GDM1 (cell line): ENCODE results near the gene CHST13.
"Not testable (repeated sequence)": the region's sequence is repeated elsewhere in the genome, so short reads cannot be mapped to it uniquely, and the experiment has no call there.

Experiments used
- DNase-seq: peaks from one replicate; lab custom pipeline; 2025; lab: John Stamatoyannopoulos, UW

The CHST13 gene

DNA sequence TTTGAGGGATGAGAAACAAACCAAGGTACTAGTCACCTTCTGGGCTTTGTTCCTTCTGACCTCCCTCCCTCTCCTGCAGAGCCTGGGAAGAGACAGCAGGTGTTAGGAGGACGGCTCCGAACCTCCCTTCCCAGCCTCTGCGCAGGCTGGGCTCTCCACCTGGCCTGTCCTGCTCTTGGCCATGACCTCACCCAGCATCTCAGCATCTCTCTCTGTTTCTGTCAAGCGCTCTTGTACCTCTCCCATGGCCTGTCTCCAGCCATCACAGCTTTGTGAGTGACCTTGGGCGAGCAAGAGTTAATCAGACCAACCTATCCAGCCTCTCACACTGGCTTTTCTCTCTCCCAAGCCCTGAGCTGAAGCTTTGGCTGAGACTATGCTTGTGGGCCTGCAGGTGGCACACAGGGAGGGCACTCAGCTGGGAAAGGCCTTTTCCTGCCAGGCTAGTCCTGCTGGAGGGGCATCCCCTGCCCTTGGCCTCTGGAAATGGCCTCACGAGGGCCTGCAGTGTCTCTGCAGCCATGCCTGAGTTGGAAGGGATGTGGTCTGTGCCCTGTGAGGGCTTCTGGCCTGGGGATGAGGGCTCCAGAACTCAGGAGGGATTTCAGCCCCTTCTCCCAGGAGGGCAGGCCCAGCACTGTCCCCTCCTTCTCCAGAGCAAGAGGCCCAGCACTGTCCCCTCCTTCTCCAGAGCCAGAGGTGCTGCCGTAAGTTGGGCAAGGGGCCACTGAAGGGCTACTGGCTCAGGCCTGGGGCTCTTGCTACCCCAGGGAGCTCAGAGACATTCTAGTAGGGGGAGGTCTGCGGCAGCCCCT lies 2.1 kb downstream of the CHST13 start:
- DNase-seq = no peak

DNA sequence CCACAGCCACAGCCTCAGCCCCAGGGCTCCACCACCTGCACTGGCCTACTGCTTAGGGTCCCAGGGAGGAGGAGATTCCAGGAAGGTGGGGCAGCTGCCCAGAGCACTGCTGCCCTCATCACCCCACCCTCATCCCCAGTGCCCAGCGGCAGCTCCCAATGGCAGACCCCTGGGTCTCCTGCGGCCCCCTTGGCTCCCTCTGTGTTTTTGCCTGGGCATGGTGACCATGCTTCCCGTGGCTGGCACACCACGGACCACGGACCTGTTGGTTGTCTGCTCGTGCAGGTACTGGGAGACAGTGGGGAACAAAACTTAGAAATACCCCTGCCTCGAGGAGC lies 2.7 kb downstream of the CHST13 start:
- DNase-seq = no peak

DNA sequence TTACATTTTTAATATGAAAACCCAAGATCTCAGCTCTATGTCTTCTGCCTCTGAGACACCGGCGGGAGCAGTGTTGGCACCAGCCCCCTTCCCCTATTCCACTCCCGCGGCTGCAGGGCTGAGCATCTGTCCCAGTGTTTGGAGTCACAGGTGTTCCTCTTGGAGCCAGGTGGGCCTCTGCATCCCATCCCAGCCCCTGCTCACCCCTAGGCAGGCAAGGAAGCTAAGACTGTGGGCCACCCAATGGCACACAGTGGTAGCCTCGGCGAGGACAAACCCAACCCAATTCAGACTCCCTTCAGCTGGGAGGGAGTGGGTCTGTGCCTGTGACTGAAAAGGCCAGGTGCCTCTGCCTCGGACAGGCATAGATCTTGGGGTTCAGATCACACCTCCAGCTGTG lies 3.1 kb downstream of the CHST13 start:
- no peak for DNase-seq

DNA sequence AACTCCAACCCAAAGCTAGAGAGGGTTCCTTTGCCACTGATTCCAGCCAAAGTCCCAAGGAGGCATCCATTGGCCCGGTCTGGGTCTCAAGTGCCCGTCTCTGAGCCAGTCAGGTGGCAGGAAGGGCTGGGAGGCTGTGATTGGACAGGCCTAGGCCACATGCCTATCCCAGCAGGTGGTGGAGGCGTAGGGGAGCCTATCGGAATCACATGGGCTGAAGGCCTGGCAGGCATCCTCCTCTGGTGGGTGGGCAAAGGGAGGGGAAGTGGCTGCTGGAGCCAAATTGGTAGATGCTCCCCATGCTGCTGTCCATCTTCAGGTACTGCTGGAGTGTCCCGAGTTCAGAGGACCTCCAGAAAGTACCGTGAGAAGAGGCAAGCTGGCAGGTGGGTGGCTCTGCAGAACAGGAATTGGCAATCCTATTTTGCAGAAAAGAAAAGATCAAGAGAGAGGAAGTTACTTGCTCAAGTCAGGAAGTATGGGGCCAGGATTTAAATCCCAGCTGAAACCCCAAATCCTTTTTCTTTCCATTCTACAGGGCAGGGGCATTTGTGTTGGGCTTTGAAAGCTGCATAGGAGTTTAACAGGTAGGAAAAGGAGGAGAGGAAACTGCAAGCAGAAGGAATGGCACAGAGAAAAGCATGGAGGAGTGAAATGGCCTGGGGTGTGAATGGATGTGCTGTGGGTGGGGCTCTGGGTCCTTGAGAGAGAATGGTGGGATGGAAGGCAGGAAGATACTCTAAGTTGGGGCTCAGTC lies 3.7 kb downstream of the CHST13 start:
- no peak for DNase-seq

DNA sequence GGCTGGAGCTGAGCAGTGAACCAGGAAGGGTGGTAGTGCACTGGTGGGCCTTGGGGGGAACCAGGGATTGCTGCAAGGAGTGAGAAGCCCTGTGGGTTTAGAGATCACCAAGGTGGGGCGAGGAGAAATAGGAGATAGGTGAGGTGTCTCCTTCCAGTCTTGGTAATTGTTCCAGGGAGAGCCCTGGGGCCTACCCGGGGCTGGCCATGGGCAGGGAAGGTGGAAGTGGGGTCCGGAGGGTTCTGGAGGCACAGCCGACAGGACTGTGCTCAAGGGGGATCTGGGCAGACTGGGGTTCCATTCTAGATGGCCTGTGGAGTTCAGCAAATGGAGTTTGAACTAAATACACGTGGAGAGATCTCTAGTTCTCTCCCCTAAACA lies 4.5 kb downstream of the CHST13 start:
- DNase-seq = no peak

DNA sequence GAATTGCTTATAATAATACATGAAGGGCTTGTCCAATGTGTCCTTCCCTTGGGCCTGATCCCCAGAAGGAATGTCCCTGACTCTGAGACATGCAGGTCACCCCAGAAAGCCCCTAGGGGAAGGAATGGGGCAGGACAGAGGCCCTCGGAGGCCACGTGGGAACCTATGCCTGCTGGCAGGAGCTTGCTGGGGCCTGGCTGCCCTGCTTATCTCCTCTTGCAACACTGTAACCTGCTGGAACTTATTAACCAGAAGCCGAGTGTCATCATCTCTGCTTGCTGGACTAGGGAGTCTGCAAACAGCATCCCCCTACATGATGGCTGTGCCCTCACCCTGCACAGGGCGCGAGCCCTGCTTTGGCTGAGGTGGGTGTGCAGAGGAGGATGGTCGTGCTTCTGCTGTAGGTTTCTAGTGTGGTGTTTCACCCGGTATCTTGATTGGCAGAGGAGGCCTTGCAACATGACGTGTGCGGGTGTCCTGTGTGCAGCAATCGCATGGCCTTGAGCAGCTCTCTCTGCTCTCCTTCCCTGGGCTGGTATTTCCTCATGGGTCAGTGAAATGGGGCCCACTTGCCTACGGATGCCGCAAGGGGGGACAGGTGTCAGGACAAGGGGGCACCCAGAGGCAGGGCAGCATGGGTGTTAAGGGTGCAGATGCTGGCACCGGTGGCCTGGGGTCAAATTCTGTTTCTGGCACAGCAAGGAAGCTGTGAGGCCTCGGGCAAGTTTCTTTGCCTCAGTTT lies 5.0 kb downstream of the CHST13 start:
- DNase-seq = no peak

DNA sequence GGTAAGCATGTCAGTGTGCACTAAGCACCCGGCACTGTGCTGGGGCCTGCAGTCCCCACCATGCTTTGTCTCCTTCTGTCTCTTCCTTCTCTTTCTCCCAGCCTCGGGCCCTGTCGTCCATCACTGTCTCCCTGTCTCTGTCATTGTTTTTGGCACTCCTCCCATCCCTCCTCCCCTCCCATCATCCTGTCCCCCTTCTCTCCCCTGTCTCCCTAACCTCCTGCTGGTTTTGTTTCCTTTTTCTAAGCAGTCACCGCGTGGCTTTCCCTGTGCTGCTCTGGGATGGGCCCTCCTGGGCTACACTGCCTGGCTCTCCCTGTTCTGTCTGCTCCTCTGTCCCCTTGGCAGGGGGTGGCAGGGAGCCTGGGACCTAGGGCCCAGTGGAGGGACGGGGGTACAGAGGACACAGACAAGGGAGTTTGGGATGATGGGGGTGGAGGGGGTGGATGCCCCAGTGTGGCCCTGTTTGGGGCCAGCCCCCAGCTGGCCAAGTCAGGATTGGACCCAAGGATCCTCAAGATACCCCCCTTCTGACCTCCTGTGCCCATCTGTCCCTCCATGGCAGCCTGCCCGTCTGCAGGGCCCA lies 5.7 kb downstream of the CHST13 start:
- no peak for DNase-seq

DNA sequence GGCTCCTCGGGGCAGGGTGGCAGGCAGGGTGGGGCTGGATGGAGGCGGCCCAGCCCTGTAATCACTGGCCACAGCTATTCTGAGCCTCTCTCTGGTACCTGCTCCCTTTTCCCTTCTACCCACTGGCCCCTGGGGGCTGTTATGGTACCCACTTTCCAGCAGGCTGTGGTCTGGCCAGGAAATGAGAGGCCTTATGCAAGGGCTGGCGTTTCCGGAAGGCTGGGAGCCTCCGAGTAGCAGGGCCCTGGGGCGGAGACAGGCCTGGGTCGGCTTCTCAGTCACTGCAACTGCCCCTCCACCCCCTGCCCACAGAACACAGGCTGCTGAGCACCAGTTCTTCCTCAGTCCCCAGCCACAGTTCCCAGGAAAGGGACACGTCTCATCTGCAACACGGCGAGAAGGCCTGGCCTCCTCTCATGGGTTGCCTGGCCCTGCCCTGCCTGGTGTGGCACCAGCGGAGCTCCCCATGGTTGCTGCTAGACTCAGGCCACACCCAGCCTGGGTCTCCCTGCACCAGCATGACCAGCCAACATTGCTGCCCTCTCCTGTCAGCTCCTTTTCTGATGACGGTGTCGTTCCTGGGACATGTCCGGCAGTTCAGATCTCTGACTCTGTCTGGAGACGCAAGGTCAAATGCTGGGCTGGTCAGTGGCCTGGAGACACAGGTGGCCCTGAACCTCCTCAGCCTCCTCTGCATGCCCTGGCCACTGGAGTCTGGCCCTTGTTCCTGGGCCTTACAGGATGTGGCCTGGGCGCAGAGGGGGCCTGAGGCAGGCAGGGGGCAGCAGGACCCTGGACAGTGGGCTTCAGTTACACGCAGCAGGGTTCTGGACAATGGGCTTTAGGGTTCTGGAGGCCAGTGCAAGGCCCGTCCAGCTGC lies 6.5 kb downstream of the CHST13 start:
- peak; percentile 97 for DNase-seq

DNA sequence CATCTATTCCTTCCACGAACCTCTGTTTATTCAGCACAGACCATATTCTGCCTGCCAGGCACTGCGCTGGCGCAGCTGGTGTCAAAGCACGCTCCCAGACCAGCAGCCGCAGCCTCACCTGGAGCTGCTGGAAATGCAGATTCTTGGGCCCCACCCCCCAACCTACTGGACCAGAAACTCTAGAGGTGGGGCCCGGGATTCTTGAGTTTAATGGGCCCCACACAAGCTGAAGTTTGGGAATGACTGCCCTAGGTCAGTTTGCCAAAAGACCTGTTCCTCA lies 7.0 kb downstream of the CHST13 start:
- no peak for DNase-seq

DNA sequence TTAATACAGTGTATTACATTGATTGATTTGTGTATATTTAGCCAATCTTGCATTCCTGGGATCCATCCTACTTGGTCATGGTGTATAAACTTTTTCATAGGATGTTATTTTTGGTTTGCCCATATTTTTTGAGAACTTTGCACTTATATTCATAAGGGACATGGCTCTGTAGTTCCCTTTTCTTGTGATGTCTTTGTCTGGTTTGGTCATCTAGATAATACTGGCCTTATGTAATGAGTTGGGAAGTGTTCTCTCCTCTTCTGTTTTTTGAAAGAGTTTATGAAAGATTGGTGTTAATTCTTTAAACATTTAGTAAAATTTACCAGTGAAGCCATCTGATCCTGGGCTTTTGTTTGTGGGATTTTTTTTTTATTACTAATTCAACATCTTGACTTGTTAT lies 9.6 kb downstream of the CHST13 start:
- DNase-seq = no peak

DNA sequence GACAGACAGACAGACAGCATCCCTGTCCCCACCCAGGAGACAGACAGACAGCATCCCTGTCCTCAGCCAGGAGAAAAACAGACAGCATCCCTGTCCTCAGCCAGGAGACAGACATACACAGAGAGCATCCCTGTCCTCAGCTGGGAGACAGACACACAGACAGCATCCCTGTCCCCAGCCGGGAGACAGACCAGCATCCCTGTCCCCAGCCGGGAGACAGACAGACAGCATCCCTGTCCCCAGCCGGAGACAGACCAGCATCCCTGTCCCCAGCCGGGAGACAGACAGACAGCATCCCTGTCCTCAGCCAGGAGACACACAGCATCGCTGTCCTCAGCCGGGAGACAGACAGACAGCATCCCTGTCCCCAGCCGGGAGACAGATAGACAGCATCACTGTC lies 10.8 kb downstream of the CHST13 start:
- not testable (repeated sequence) for DNase-seq

DNA sequence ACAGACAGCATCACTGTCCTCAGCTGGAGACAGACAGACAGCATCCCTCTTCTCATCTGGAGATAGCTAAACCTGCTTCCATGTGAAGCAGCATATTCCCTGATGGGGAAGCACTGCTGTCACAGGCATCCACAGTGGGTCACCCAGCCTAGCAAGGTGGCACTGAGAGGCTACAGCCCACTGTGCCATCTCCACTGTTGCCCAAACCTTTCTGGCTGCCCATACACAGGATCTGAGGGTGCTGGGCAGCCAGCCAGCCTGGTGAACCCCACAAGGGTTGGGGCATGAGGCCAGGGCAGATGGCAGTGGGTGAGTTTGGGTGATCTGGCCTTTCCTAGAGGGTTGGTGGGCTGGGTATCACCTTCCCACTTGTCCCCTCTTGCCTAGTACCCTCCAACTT lies 11.7 kb downstream of the CHST13 start:
- no peak for DNase-seq

DNA sequence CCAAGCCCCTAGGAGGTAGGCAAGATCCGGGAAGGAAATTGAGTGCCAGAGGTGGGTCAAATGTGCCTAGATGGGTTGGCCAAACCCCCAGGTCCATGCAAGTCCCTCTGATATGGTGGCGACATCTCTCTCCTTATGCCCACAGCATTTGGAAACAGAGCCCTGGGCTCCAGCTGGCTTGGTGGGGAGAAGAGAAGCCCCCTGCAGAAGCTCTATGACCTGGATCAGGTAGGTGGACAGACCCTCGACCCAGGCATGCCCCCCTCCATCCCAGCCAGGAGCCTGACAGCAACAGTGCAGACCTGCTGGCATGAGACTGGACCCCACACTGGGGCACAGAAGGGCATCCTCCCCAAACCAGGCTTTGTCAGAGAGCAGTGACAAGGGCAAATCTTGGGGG lies 12.2 kb downstream of the CHST13 start:
- DNase-seq = no peak

DNA sequence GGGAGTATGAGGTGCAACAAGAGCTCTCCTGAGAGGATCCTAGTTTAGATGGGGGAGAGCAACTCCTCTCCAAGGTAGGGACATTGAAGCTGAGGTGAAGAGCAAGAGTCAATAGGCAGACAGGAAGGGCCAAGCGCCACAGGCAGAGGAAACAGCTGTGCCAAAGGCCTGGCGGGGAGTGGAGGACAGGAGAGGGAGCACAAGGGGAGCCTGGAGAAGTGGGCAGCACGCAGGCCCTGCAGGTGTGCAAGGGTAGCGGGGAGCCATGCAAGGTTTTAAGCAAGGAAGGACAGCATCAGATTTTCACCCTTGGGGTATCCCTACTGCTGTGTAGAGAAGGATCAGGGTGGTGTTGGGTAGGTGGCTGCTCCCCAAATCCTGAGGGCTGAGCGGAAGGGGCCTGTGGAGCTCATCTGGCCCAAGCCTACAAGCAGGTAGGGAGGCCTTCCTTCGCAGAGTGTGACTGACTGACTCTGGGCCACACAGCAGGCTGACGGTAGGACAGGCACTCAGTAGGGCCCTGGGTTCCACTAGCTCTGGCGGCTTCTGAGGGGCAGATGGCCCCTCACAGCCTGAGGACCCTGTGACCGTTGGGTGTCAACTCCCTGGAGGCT lies 13.3 kb downstream of the CHST13 start:
- no peak for DNase-seq

DNA sequence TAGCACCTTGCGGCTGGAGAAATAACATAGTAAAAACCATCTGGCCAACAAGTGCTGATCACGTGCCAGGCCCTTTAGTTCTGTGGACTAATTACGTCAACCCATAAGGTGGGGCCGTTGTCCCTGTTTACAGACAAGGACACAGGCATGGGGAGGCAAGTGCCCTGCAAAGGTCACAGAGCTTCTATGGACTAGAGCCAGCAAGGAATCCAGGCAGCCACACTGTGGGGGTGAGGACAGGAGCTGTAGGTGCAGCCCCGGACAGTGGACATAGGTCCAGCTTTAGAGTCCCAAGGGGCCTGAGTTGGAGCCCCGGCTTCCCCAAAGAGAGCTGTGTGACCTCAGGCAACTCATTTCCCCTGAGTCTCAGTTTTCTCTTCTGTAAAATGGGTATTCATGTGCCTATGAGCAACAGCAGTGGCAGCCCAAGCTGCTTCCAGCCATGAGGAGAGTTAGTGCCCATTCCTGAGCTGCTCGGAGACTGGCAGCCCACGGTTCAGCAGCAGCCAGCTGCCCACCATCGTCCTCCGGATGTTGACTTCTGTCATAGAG lies 13.9 kb downstream of the CHST13 start:
- DNase-seq = no peak

DNA sequence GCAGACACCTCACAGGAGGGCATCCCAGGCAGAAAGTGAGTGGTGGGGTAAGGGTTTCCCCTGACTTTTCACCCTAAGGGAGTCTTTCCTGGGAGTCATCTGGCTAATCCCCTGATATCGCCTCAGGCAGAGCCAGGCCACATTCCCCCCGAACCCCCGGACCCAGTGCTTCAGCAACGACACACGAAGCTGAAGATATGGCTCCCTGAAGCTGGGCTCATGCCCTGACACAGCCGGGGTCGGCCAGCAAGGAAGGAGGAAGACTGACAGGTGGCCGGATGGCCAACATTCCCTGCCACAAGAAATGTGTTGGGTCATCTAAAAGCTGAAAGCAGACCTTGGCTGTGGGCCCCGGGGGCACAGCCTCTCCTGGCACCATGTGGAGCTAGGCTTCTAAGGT lies 14.4 kb downstream of the CHST13 start:
- DNase-seq = no peak

DNA sequence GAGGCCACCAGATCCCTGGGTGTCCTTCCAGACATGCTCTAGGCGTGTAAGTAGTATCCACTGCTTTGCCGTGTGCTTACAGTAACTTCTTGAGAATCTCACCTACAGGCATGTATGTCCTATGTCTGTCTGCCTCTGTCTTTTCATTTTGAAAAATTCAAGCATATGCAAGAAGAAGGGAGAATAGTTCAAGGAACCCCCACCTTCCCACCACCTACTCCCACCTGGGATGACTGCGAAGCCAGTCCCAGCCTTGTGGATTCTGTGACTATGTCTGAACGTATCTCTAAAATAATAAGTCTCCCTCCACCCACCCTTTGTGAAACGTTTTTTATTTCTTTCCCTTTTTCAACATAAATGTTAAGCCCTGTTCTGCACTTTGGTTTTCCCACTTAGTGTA lies 15.0 kb downstream of the CHST13 start:
- no peak for DNase-seq

DNA sequence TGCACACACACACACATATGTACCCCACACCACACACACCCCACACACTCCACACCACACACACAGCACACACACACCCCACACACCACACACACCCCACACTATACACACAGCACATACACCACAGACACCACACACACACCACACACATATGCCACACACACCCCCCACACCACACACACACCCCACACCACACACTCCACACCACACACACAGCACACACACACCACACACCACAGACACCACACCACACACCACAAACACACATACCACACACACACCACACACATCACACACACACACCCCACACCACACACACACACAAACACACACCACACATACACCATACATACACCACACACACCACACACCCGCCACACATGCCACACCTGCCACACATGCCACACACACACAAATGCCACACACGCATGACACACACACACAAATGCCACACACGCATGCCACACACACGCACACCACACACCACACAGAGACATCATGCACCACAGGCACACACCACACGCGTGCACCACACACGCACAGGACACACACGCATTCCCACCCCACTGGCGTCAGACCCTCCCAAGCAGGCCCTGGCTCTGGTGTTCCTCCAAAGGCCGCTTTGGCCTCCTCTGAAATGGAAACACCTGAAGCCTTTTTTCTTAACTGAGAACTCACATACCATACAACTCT lies 15.7 kb downstream of the CHST13 start:
- DNase-seq = no peak

DNA sequence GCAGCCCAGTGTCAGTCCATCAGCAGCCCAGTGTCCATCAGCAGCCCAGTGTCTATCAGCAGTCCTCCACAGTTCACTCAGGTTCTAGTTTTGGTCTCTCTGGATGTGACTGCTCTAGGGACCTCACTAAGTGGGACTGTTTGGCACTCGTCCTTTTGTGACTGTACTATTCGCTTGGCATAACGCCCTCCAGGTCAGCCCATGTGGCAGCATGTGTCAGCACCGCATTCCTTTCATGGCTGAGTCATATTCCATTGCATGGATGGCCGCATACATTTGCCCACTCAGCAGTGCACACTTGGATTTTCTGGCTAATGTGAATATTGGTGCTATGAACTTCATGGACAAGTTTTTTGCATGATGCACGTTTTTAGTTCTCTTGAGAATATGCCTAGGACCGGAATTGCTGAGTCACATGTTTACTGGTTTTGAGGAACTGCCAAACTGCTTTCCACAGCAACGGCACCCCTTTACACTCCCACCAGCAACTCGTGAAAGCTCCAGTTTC lies 16.4 kb downstream of the CHST13 start:
- DNase-seq = peak; percentile 82

DNA sequence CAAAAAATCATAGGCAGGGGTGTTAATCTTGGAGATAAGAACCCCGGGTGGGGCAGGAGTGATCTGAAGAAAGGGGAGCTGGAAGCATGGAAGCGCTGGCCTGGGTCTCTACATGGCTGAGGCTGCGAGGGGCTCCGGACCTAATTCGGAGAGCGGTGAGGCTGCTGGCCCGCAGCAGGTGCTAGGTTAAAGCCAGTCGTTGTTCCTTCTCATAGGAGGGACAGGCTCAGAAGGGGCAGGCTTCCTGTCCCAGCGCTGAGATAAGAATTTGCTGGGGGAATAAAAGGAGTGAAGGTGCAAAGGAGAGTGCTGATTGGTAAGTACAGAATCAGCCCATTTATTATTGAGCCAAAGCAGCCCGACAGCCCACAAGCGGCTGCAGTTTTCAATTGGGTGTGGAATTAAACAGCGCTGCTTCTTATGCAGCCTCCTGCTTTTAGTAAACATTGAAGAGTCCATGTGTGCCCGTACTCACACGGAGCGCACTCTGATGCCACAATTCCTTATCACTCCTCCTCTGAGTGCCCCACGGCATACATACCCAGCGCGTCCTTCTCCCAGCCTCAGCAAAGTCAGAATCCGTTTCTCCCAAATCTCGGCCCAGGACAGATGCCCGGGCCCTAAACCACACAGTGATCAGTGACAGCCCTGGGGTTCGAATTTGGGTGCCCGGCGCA lies 17.1 kb downstream of the CHST13 start:
- DNase-seq = peak; percentile 34
